Measurements from ENCODE around the gene TSPAN18. TPM values are rescaled to one million over a fixed set of nuclear protein-coding genes. Genes with fewer than 3 reads are reported as not detected.

TSPAN18 gene
- total and polyA plus RNA-seq, 2 of the 8 experiments (the other 6 are each of a cell fraction or from before 2014, with no cell fraction given): 5.2 to 10.2 TPM

GRCh38 chr11:44828296-44828695 lies 101.5 kb downstream of the TSPAN18 start (continued):
- no peak for TF ChIP-seq TCF12 (IDR thresholded peaks at IDR 0.05; ENCODE audit: low read depth, low read length)
